ENCODE results near the gene DHCR24.

DNA sequence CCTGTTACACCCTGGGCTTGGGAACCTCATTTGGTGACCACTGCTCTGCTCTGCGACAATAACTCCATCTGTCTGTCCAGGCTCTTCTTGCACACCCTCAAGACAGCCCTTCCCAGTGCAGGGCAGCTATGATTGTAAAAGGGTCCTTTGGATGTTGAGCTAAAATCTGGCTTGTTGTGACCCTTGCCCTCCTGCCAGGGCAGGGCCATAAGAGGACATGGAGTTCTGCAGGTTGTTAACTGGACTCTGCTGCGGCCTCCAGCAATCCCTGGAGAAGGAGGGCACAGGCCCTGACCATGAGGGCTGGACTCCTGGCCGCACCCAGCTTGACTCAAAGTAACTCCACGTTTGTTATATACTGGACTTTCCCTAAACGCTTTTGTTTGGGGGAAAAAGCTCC is 41.2 kb downstream of the DHCR24 start:
- TF ChIP-seq, protein P1, sequence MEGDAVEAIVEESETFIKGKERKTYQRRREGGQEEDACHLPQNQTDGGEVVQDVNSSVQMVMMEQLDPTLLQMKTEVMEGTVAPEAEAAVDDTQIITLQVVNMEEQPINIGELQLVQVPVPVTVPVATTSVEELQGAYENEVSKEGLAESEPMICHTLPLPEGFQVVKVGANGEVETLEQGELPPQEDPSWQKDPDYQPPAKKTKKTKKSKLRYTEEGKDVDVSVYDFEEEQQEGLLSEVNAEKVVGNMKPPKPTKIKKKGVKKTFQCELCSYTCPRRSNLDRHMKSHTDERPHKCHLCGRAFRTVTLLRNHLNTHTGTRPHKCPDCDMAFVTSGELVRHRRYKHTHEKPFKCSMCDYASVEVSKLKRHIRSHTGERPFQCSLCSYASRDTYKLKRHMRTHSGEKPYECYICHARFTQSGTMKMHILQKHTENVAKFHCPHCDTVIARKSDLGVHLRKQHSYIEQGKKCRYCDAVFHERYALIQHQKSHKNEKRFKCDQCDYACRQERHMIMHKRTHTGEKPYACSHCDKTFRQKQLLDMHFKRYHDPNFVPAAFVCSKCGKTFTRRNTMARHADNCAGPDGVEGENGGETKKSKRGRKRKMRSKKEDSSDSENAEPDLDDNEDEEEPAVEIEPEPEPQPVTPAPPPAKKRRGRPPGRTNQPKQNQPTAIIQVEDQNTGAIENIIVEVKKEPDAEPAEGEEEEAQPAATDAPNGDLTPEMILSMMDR (IDR thresholded peaks at IDR 0.05) = no peak
- no peak for TF ChIP-seq POLR2A (IDR thresholded peaks at IDR 0.05)
